IMR-90 (cell line): Measurements from ENCODE around the gene PPP1R3F. TPM values are rescaled to one million over a fixed set of nuclear protein-coding genes. Genes with fewer than 3 reads are reported as not detected.

Source experiments
- ATAC-seq: fragments of 200-7000 bp; cut with Tn5 transposase; 2 replicates; pipeline ENCODE4 v1.9.1; 2020; ENCODE audit warnings: low read depth, mild to moderate bottlenecking, moderate library complexity
- BruUV-seq: library from RNA; stranded (reverse); fragments of 400-500 nt; replicated peaks from 2 replicates; lab custom pipeline; 2021; lab: Mats Ljungman, UMichigan
- CTCF ChIA-PET: fragments of 300-600 bp; formaldehyde crosslinking; extraction: SDS; loops from one replicate; lab custom pipeline; 2021; ENCODE audit warnings: antibody characterized with exemption; lab: Yijun Ruan, JAX
- POLR2A ChIA-PET: fragments of 300-600 bp; sonication (Branson Sonifier 250); formaldehyde crosslinking; loops from one replicate; lab custom pipeline; 2022; ENCODE audit warnings: antibody characterized with exemption; ENCODE audit not compliant: unreplicated experiment; lab: Charles Lee
- DNase-seq: peaks from one replicate; pipeline ENCODE4 v3.0.0; 2013
- H2AFZ ChIP-seq: replicated peaks from 2 replicates; pipeline ENCODE3; 2013; ENCODE audit warnings: low read length, mild to moderate bottlenecking; ENCODE audit not compliant: poor library complexity
- H2AK5ac ChIP-seq: 2 replicates; pipeline ENCODE4 v1.6.1; 2013; ENCODE audit warnings: low read depth, low read length, inconsistent platforms
- H2AK9ac ChIP-seq: replicated peaks from 2 replicates; pipeline ENCODE3; 2013; ENCODE audit warnings: mild to moderate bottlenecking, low read depth, low read length, moderate library complexity; ENCODE audit not compliant: poor library complexity
- H2BK120ac ChIP-seq: 2 replicates; pipeline ENCODE4 v1.6.1; 2013; ENCODE audit warnings: low read depth, low read length, inconsistent platforms
- H2BK15ac ChIP-seq: 3 replicates; pipeline ENCODE4 v1.6.1; 2013; ENCODE audit warnings: low read depth, low read length, inconsistent platforms
- H2BK20ac ChIP-seq: 2 replicates; pipeline ENCODE4 v1.6.1; 2013; ENCODE audit warnings: low read depth, mild to moderate bottlenecking, inconsistent platforms, low read length, moderate library complexity
- H2BK5ac ChIP-seq: 2 replicates; pipeline ENCODE4 v1.6.1; 2013; ENCODE audit warnings: mild to moderate bottlenecking, low read depth, low read length, inconsistent platforms; ENCODE audit not compliant: poor library complexity, severe bottlenecking
- H3K14ac ChIP-seq: replicated peaks from 2 replicates; pipeline ENCODE4 v1.6.1; 2013; ENCODE audit warnings: low read depth, low read length, inconsistent platforms
- H3K18ac ChIP-seq: 2 replicates; pipeline ENCODE4 v1.6.1; 2013; ENCODE audit warnings: low read depth, low read length, control low read depth
- H3K23ac ChIP-seq: 2 replicates; pipeline ENCODE4 v1.6.1; 2013; ENCODE audit warnings: low read depth, low read length, inconsistent platforms
- H3K27ac ChIP-seq: 2 replicates; pipeline ENCODE4 v1.5.1; 2013; ENCODE audit warnings: mild to moderate bottlenecking, control low read depth, low read length; ENCODE audit not compliant: insufficient read depth
- H3K27me3 ChIP-seq: 2 replicates; pipeline ENCODE4 v1.6.1; 2013; ENCODE audit warnings: low read length; ENCODE audit not compliant: control insufficient read depth, insufficient read depth
- H3K36me3 ChIP-seq: 2 replicates; pipeline ENCODE4 v1.6.1; 2013; ENCODE audit warnings: low read length, mixed read lengths; ENCODE audit not compliant: control insufficient read depth, insufficient read depth
- H3K4ac ChIP-seq: 2 replicates; pipeline ENCODE4 v1.6.1; 2013; ENCODE audit warnings: low read depth, low read length, inconsistent platforms
- H3K4me1 ChIP-seq: 2 replicates; pipeline ENCODE4 v1.6.1; 2013; ENCODE audit warnings: low read length, mixed read lengths; ENCODE audit not compliant: control insufficient read depth, insufficient read depth
- H3K4me2 ChIP-seq: 2 replicates; pipeline ENCODE4 v1.6.1; 2013; ENCODE audit warnings: low read depth, mild to moderate bottlenecking, control low read depth, low read length, moderate library complexity
- H3K4me3 ChIP-seq: 2 replicates; pipeline ENCODE4 v1.5.1; 2013; ENCODE audit warnings: low read depth, mild to moderate bottlenecking, control low read depth, low read length, moderate library complexity; ENCODE audit not compliant: insufficient read depth
- H3K56ac ChIP-seq: 2 replicates; pipeline ENCODE4 v1.6.1; 2013; ENCODE audit warnings: low read length, inconsistent platforms; ENCODE audit not compliant: insufficient read depth; ENCODE audit errors: extremely low read depth
- H3K79me1 ChIP-seq, 2 experiments: 2 replicates each; pipeline ENCODE4 v1.6.1; 2013; ENCODE audit warnings: low read length in 2 of 2, inconsistent platforms in 1 of 2, low read depth in 1 of 2
- H3K9ac ChIP-seq: 2 replicates; pipeline ENCODE4 v1.6.1; 2013; ENCODE audit warnings: low read depth, low read length, control low read depth
- H3K9me1 ChIP-seq: 2 replicates; pipeline ENCODE4 v1.6.1; 2013; ENCODE audit warnings: low read length, inconsistent platforms; ENCODE audit not compliant: insufficient read depth
- H3K9me3 ChIP-seq: 2 replicates; pipeline ENCODE4 v1.6.1; 2013; ENCODE audit warnings: low read length; ENCODE audit not compliant: control insufficient read depth, insufficient read depth
- H4K20me1 ChIP-seq: 2 replicates; pipeline ENCODE4 v1.6.1; 2013; ENCODE audit warnings: low read length, inconsistent platforms; ENCODE audit not compliant: insufficient read depth
- H4K5ac ChIP-seq: 2 replicates; pipeline ENCODE4 v1.6.1; 2013; ENCODE audit warnings: mild to moderate bottlenecking, low read depth, low read length, control low read depth
- H4K8ac ChIP-seq, 2 experiments: 2 replicates each; pipeline ENCODE4 v1.6.1; 2013; ENCODE audit warnings: low read depth in 2 of 2, low read length in 2 of 2, control low read depth in 1 of 2, inconsistent platforms in 1 of 2
- H4K91ac ChIP-seq: 2 replicates; pipeline ENCODE4 v1.6.1; 2013; ENCODE audit warnings: low read depth, low read length, inconsistent platforms; ENCODE audit not compliant: insufficient read depth
- MAFK ChIP-seq: IDR thresholded peaks from 2 replicates; pipeline ENCODE4 v1.6.1; 2012; ENCODE audit warnings: low read depth, low read length, improper control_type of control experiment
- MAZ ChIP-seq: IDR thresholded peaks from 2 replicates; pipeline ENCODE4 v1.6.1; 2012; ENCODE audit warnings: low read depth, mild to moderate bottlenecking, low read length, improper control_type of control experiment, moderate library complexity, borderline replicate concordance
- NFE2L2 ChIP-seq: fragments of 150-350 bp; IDR thresholded peaks from 2 replicates; pipeline ENCODE4 v1.6.1; 2016; ENCODE audit warnings: low read depth, mild to moderate bottlenecking, low read length
- POLR2A ChIP-seq: IDR thresholded peaks from 2 replicates; pipeline ENCODE4 v1.6.1; 2012; ENCODE audit warnings: mild to moderate bottlenecking, low read depth, low read length
- SMC3 ChIP-seq: fragments of 150-350 bp; IDR thresholded peaks from 2 replicates; pipeline ENCODE4 v1.6.1; 2016; ENCODE audit warnings: low read depth, mild to moderate bottlenecking, antibody characterized with exemption, low read length, moderate library complexity
- WGBS, 2 experiments: methylation state at CpG; one replicate each; pipeline versions ENCODE4 v1.1.5 to v1.1.7; 2013; ENCODE audit warnings: missing lambda C conversion rate in 2 of 2; ENCODE audit not compliant: insufficient read length in 1 of 2; ENCODE audit errors: extremely low coverage in 2 of 2; 5-methylcytosine and 5-hydroxymethylcytosine counted together
- dilution Hi-C: fragments of 300-500 bp; cut with HindIII; formaldehyde crosslinking; loops from one replicate; pipeline ENCODE4 v1.14.3; 2018; ENCODE audit warnings: low sequenced_read_pairs; ENCODE audit not compliant: unreplicated experiment
- in situ Hi-C: fragments of 300-500 bp; cut with MboI; formaldehyde crosslinking; loops from 3 replicates; pipeline ENCODE4 v1.14.3; 2019; ENCODE audit warnings: low sequenced_read_pairs, inconsistent platforms, mixed read lengths
- intact Hi-C: fragments of 100-400 bp; cut with micrococcal nuclease; formaldehyde crosslinking; loops from 2 replicates; pipeline ENCODE4 v1.10.0; 2022
- polyA plus RNA-seq, 3 experiments: library from polyadenylated mRNA; depleted of rRNA; stranded (reverse); fragments of >200 nt; gene quantifications; 2 replicates each; pipeline ENCODE4 v1.2.3, GENCODE V29; 2012; ENCODE audit warnings: low replicate concordance in 1 of 3
- total RNA-seq: library from RNA; depleted of rRNA; stranded (reverse); fragments of >200 nt; gene quantifications from 2 replicates; pipeline ENCODE4 v1.2.3, GENCODE V29; 2012

The PPP1R3F gene
- total and polyA plus RNA-seq, 2 of the 4 experiments (the other 2 are of a cell fraction), result 0.72 to 1.7 TPM

DNA sequence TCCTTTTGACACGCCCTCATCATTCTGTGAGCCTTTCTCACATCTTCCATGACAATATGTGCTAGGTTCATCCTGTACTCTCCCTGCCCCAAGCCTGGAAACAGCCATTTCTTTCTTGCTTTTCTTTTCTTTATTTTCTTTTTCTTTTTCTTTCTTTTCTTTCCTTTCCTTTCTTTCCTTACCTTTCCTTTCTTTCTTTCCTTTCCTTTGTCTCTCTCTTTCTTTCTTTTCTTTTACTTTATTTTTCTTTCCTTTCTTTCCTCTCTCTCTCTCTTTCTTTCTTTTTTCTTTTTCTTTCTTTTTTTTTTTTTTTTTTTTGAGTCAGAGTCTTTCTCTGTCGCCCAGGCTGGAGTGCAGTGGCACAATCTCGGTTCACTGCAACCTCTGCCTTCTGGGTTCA, 14.6 kb downstream of the PPP1R3F start:
- H3K23ac ChIP-seq, result no peak overlapping the region

More for the DNA sequence above, 14.6 kb downstream of the PPP1R3F start:
- no peak overlapping the region for H3K4me2 ChIP-seq
- no peak for TF ChIP-seq SMC3
- TF ChIP-seq POLR2A, result no peak
- no peak for TF ChIP-seq NFE2L2
- no peak for TF ChIP-seq MAZ
- TF ChIP-seq MAFK, result no peak
- DNase-seq, result no peak
- no peaks in the 10 kb centered on the region for H3K4me1 ChIP-seq
- H3K4ac ChIP-seq, result no peak overlapping the region
- BruUV-seq, result no TSS peak
- H2AK5ac ChIP-seq, result no peak overlapping the region
- no peak overlapping the region for H2AK9ac ChIP-seq
- ChIA-PET CTCF (interaction anchor here (0.6 kb wide), 1 partner anchor 76 kb away, joined by 4 read pairs; no protein-coding TSS in a partner anchor), POLR2A (no interaction called here)
- H2BK20ac ChIP-seq, result no peak overlapping the region
- no peak for ATAC-seq
- no peak overlapping the region for H4K8ac ChIP-seq
- no peak overlapping the region for H3K27ac ChIP-seq
- no peak overlapping the region for H3K14ac ChIP-seq
- H4K5ac ChIP-seq, result no peak overlapping the region
- H2BK15ac ChIP-seq, result no peak overlapping the region
- WGBS, 2 experiments, result no CpG with 5 or more reads among the region's 3 CpGs
- no peaks in the 10 kb centered on the region for H3K36me3 ChIP-seq
- no peak overlapping the region for H2BK5ac ChIP-seq
- intact Hi-C loops (loop anchor here (10.0 kb wide), 1 partner anchor 1019 kb away; no protein-coding TSS in a partner anchor), dilution Hi-C loops (no loop called here), in situ Hi-C loops (no loop called here)
- H3K9me3 ChIP-seq, result no peaks in the 10 kb centered on the region
- H2AFZ ChIP-seq, result no peak overlapping the region
- H4K91ac ChIP-seq, result no peak overlapping the region
- H3K79me1 ChIP-seq, result no peaks in the 10 kb centered on the region
- no peaks in the 10 kb centered on the region for H4K20me1 ChIP-seq
- H3K27me3 ChIP-seq, result no peaks in the 10 kb centered on the region
- H2BK120ac ChIP-seq, result no peak overlapping the region
- H3K56ac ChIP-seq, result no peak overlapping the region
- H3K9me1 ChIP-seq, result no peaks in the 10 kb centered on the region; the same call in 1 of the 2 replicates
- no peak overlapping the region for H3K4me3 ChIP-seq
- no peak overlapping the region for H3K9ac ChIP-seq
- H3K18ac ChIP-seq, result no peak overlapping the region
